ENCODE results near the gene TTLL1. TPM values are rescaled to one million over a fixed set of nuclear protein-coding genes. Genes with fewer than 3 reads are reported as not detected.
A peak's percentile ranks its signal among the peaks of the same experiment; 100 is the strongest.

The TTLL1 gene
- total RNA-seq, 2 donors from 2014 or later, result 1.1 to 4.3 TPM

DNA sequence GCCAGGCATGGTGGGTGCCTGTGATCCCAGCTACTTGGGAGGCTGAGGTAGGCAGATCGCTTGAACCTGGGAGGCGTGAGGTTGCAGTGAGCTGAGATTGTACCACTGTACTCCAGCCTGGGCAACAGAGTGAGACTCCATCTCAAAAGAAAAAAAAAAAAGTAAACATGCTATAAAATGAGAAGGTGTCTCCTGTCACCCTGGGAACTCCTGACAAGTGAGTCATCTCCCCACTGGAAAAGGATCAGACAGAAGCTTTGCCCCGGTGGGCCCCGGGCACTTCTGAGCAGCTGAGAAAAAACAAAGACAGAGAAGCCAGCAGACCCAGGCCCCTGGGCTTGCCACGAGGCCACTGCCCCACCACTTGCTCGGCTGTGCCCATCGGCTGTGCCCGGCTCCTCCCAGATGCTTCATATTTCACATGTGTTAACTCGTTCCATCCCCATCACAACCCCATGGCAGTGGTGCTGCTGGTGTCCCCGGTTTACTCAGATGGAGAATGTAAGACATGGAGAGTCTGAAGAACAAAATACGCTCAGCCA is 22.3 kb downstream of the TTLL1 start:
- DNase-seq (ENCODE audit: low spot score), result no peak
- Histone ChIP-seq H3K9me3 (no peaks in the 10 kb centered on the region), H3K27me3 (replicated peaks; ENCODE audit: insufficient read depth) (no peaks in the 10 kb centered on the region), H3K27ac (peak overlapping the region; percentile 57 to 65), H3K36me3 (peaks cover 10% of the 10 kb centered on the region), H3K4me3 (no peak overlapping the region), H3K4me1 (ENCODE audit: control insufficient read depth in 1 of 2, low read depth in 2 of 2) (no peaks in the 10 kb centered on the region)
- TF ChIP-seq, protein P1, sequence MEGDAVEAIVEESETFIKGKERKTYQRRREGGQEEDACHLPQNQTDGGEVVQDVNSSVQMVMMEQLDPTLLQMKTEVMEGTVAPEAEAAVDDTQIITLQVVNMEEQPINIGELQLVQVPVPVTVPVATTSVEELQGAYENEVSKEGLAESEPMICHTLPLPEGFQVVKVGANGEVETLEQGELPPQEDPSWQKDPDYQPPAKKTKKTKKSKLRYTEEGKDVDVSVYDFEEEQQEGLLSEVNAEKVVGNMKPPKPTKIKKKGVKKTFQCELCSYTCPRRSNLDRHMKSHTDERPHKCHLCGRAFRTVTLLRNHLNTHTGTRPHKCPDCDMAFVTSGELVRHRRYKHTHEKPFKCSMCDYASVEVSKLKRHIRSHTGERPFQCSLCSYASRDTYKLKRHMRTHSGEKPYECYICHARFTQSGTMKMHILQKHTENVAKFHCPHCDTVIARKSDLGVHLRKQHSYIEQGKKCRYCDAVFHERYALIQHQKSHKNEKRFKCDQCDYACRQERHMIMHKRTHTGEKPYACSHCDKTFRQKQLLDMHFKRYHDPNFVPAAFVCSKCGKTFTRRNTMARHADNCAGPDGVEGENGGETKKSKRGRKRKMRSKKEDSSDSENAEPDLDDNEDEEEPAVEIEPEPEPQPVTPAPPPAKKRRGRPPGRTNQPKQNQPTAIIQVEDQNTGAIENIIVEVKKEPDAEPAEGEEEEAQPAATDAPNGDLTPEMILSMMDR (IDR thresholded peaks at IDR 0.05), result no peak
- ATAC-seq (ENCODE audit: insufficient number of reproducible peaks, low FRiP score, low read depth), result no peak

DNA sequence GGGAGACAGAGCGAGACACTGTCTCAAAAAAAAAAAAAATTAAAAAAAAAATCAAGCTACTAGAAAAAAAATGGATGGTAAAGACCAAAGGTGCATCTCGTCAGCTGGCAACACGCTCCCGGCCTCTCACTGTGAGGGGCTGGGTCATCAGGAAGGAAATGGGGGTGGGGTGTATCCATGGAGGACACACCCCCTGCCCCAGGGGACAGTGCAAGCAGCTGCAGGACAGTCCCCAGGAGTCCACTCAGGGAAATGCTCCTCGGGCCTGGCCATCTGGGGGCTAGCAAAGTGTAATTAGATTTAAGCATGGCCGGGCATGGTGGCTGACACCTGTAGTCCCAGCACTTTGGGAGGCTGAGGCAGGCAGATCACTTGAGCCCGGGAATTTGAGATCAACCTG is 23.1 kb downstream of the TTLL1 start:
- DNase-seq (ENCODE audit: low spot score), result no peak
- peaks cover 6% of the 10 kb centered on the region for H3K36me3 ChIP-seq
- TF ChIP-seq, protein P1 (IDR thresholded peaks at IDR 0.05), result no peak
- H3K4me3 ChIP-seq, result no peak overlapping the region
- ATAC-seq (ENCODE audit: insufficient number of reproducible peaks, low FRiP score, low read depth), result no peak
- no peaks in the 10 kb centered on the region for H3K9me3 ChIP-seq
- no peaks in the 10 kb centered on the region for H3K4me1 ChIP-seq (ENCODE audit: control insufficient read depth in 1 of 2, low read depth in 2 of 2)
- H3K27me3 ChIP-seq (replicated peaks; ENCODE audit: insufficient read depth), result no peaks in the 10 kb centered on the region
- no peak overlapping the region for H3K27ac ChIP-seq

DNA sequence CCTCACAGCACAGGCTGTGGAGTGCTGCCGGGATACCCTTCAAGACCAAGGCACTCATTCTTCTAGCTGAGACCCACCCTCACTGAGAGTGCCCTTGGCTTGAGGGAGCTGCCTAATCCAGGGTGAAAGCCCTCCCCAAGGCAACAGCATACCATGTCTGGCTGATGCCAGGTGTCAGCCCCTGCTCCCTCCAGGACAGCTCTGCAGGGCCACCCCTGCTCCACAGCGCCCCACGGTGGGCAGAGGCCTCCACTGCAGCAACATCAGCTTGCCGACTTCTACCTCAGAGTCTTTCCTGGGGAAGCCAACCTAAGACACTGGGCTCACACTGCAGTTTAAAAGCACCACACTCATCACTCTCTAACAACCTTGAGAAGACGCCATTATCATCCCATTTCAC is 29.0 kb downstream of the TTLL1 start:
- Histone ChIP-seq H3K4me1 (ENCODE audit: control insufficient read depth in 1 of 2, low read depth in 2 of 2) (no peaks in the 10 kb centered on the region), H3K27ac (no peak overlapping the region), H3K27me3 (replicated peaks; ENCODE audit: insufficient read depth) (no peaks in the 10 kb centered on the region), H3K36me3 (peaks cover 3% of the 10 kb centered on the region), H3K9me3 (no peaks in the 10 kb centered on the region), H3K4me3 (no peak overlapping the region)
- TF ChIP-seq, protein P1 (IDR thresholded peaks at IDR 0.05), result peak; percentile 45
- ATAC-seq (ENCODE audit: insufficient number of reproducible peaks, low FRiP score, low read depth) (no peak), DNase-seq (ENCODE audit: low spot score) (no peak)

DNA sequence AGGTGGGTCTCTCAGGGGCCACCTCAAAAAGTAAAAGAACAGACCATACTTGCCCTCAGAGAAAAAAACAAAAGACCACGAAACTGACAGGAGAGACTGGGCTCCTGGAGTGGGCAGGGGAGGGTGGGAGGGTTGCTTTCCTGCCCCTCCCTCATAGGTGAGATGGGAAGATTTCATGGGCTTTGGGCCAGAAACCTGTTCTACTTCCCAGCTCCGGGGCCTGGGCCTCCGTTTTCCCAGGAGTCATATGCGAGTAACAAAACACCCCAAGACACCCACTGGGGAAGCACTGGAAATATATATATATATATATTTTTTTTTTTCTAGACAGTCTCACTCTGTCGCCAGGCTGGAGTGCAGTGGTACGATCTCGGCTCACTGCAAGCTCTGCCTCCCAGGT is 31.6 kb downstream of the TTLL1 start:
- H3K36me3 ChIP-seq, result no peaks in the 10 kb centered on the region
- H3K4me3 ChIP-seq, result no peak overlapping the region
- H3K27ac ChIP-seq, result no peak overlapping the region
- H3K9me3 ChIP-seq, result no peaks in the 10 kb centered on the region
- no peak for DNase-seq (ENCODE audit: low spot score)
- H3K27me3 ChIP-seq (replicated peaks; ENCODE audit: insufficient read depth), result no peaks in the 10 kb centered on the region
- no peak for ATAC-seq (ENCODE audit: insufficient number of reproducible peaks, low FRiP score, low read depth)
- H3K4me1 ChIP-seq (ENCODE audit: control insufficient read depth in 1 of 2, low read depth in 2 of 2), result no peaks in the 10 kb centered on the region
- TF ChIP-seq, protein P1 (IDR thresholded peaks at IDR 0.05), result no peak

DNA sequence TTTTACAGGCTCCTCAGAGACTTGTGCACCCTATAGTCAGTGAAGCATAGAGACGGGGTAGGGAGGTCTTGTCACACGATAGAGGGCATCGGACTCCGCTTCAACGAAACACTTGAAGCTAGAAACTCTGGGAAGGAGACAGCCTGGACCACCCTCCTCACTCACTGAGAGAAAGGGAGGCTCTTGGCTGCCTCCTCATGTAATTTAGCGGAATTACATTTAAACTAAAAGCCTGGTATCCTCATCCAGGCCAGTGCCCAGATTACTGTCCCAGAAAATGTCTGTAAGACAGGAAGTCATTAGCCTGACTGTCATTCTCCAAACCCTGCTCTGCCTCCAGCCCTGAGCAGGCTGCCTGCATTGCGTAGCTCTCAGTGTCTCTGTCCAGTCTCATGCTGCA is 36.0 kb downstream of the TTLL1 start:
- no peak for DNase-seq (ENCODE audit: low spot score)
- ATAC-seq (ENCODE audit: insufficient number of reproducible peaks, low FRiP score, low read depth), result no peak
- H3K36me3 ChIP-seq, result no peaks in the 10 kb centered on the region
- no peak overlapping the region for H3K27ac ChIP-seq
- H3K9me3 ChIP-seq, result no peaks in the 10 kb centered on the region
- no peaks in the 10 kb centered on the region for H3K4me1 ChIP-seq (ENCODE audit: control insufficient read depth in 1 of 2, low read depth in 2 of 2)
- no peak overlapping the region for H3K4me3 ChIP-seq
- TF ChIP-seq, protein P1 (IDR thresholded peaks at IDR 0.05), result no peak
- no peaks in the 10 kb centered on the region for H3K27me3 ChIP-seq (replicated peaks; ENCODE audit: insufficient read depth)

Measured in thoracic aorta (tissue), 2 donors.